Osteocyte (in vitro differentiated cells): ENCODE data around the gene STXBP4. TPM values are rescaled to one million over a fixed set of nuclear protein-coding genes. Genes with fewer than 3 reads are reported as not detected.

Experiments used
- DNase-seq: peaks from one replicate; pipeline ENCODE4 v3.0.0; 2021; ENCODE audit warnings: mixed read lengths; ENCODE audit not compliant: unreplicated experiment; ENCODE audit errors: extremely low spot score
- H3K27ac Mint-ChIP-seq: one replicate; pipeline ENCODE4 v1.8.0; 2021; ENCODE audit warnings: mild to moderate bottlenecking, mixed read lengths; ENCODE audit not compliant: unreplicated experiment
- H3K27me3 Mint-ChIP-seq: one replicate; pipeline ENCODE4 v1.8.0; 2021; ENCODE audit warnings: mixed read lengths; ENCODE audit not compliant: unreplicated experiment
- H3K36me3 Mint-ChIP-seq: one replicate; pipeline ENCODE4 v1.8.0; 2021; ENCODE audit warnings: mixed read lengths; ENCODE audit not compliant: unreplicated experiment
- H3K4me1 Mint-ChIP-seq: one replicate; pipeline ENCODE4 v1.8.0; 2021; ENCODE audit warnings: mixed read lengths; ENCODE audit not compliant: unreplicated experiment
- H3K4me3 Mint-ChIP-seq: one replicate; pipeline ENCODE4 v1.8.0; 2021; ENCODE audit warnings: mild to moderate bottlenecking, moderate library complexity, mixed read lengths; ENCODE audit not compliant: unreplicated experiment
- H3K9me3 Mint-ChIP-seq: one replicate; pipeline ENCODE4 v1.8.0; 2021; ENCODE audit warnings: mixed read lengths; ENCODE audit not compliant: unreplicated experiment
- total RNA-seq: library from RNA; stranded (reverse); gene quantifications from 2 replicates; pipeline ENCODE4 v1.2.1, GENCODE V29; 2021
- TF ChIP-seq, protein P1 (sequence below): fragments of 200-600 bp; sonication (generic); IDR thresholded peaks from 2 replicates; pipeline ENCODE4 v1.5.0; 2021; ENCODE audit warnings: antibody characterized with exemption, mild to moderate bottlenecking, moderate library complexity

Gene STXBP4
- total RNA-seq, 1 donor from 2014 or later = 20.8 TPM

DNA sequence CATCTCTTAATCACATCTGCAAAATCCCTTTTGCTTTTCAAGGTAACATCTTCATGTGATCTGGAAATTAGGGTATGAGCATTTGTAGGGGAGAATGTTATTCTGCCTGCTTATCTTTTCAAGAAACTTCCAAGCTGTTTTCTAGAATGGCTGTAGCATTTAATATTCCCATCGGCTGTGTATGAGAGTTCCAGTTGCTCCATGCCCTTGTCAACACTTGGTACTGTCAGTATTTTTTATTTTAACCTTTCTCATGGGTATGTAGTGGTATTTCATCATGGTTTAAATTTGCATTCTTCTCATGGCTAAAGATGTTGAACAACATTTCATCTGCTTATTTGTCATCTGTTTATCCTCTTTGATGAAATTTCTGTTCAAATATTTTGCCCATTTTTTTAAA, 205.6 kb downstream of the STXBP4 start:
- no peak for DNase-seq
- peaks cover 25% of the 10 kb centered on the region for H3K4me1 Mint-ChIP-seq
- H3K4me3 Mint-ChIP-seq = no peak overlapping the region
- no peak overlapping the region for H3K27ac Mint-ChIP-seq
- peaks cover 10% of the 10 kb centered on the region for H3K9me3 Mint-ChIP-seq
- TF ChIP-seq, protein P1, sequence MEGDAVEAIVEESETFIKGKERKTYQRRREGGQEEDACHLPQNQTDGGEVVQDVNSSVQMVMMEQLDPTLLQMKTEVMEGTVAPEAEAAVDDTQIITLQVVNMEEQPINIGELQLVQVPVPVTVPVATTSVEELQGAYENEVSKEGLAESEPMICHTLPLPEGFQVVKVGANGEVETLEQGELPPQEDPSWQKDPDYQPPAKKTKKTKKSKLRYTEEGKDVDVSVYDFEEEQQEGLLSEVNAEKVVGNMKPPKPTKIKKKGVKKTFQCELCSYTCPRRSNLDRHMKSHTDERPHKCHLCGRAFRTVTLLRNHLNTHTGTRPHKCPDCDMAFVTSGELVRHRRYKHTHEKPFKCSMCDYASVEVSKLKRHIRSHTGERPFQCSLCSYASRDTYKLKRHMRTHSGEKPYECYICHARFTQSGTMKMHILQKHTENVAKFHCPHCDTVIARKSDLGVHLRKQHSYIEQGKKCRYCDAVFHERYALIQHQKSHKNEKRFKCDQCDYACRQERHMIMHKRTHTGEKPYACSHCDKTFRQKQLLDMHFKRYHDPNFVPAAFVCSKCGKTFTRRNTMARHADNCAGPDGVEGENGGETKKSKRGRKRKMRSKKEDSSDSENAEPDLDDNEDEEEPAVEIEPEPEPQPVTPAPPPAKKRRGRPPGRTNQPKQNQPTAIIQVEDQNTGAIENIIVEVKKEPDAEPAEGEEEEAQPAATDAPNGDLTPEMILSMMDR = no peak
- peaks cover 9% of the 10 kb centered on the region for H3K36me3 Mint-ChIP-seq
- no peaks in the 10 kb centered on the region for H3K27me3 Mint-ChIP-seq

- DNase-seq = no peak
- no peak overlapping the region for H3K4me3 Mint-ChIP-seq
- H3K27me3 Mint-ChIP-seq = no peaks in the 10 kb centered on the region
- H3K27ac Mint-ChIP-seq = no peak overlapping the region
- peaks cover 25% of the 10 kb centered on the region for H3K4me1 Mint-ChIP-seq
- peaks cover 10% of the 10 kb centered on the region for H3K9me3 Mint-ChIP-seq
- TF ChIP-seq, protein P1 = no peak
- H3K36me3 Mint-ChIP-seq = peaks cover 9% of the 10 kb centered on the region
These were observed 207.3 kb downstream of the STXBP4 start for GRCh38 chr17:55175788-55176427.

- Mint-ChIP-seq H3K27ac (no peak overlapping the region), H3K4me3 (no peak overlapping the region), H3K4me1 (peaks cover 25% of the 10 kb centered on the region), H3K9me3 (peaks cover 14% of the 10 kb centered on the region), H3K36me3 (peaks cover 9% of the 10 kb centered on the region), H3K27me3 (no peaks in the 10 kb centered on the region)
- no peak for DNase-seq
- TF ChIP-seq, protein P1 = no peak
These were observed 208.7 kb downstream of the STXBP4 start for GRCh38 chr17:55177159-55177854.

DNA sequence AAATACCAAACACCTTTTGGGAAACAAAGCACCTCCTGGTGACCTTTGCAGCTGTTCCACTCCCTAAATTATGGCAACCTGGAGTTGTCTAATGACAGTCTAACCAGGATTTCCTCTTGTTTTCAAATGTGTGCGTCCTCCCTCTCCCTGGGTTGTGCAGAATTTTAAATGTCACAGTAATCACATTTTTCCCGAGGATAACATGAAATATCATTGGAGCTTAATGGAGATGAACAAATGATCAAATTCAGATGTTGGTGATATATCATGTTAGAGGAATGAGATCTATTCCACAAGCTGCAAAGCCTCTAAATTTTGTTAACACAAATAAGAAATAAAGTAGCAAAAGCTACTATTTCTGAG, 209.3 kb downstream of the STXBP4 start:
- Mint-ChIP-seq H3K36me3 (peaks cover 9% of the 10 kb centered on the region), H3K27me3 (no peaks in the 10 kb centered on the region), H3K4me3 (no peak overlapping the region), H3K4me1 (peaks cover 25% of the 10 kb centered on the region), H3K9me3 (peaks cover 17% of the 10 kb centered on the region), H3K27ac (no peak overlapping the region)
- TF ChIP-seq, protein P1 = no peak
- no peak for DNase-seq

DNA sequence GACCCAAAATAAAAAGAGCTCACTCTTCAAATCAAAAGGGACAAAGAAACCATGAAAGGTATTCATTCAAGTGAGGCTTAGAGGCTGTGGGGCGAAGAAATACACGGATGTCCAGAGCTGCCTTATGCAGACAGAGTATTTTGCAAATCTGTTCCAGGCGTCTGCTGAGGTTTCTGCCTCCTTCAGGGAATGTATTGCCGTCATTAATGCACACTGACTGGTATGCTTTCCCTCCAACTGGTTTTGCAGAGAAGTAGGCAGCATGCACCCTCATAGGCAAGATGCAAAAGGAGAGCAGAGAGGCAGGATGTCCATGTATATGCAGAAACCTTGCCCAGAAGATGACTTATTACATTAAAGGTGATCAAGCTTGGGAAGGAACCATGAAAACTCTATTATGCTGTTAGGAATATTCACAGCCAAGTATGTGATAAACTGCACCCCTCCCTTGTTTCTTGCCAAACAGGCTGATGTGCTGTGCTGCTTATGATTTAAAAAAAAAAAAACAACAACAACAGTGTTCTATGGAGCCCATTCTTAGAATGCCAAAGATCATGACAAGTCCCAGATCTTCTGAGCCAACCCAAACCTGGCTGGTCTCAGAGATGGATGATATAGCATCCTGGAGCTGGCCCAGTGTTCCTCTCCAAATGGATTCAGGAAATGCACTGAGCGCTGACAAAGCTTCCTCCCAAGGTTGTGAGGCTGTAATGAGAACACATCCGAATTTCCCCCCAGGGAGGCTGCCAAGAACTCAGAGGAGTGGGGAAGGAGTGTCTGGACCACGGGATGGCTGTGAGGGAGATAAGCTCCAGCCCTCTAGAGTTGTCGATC, 218.6 kb downstream of the STXBP4 start:
- Mint-ChIP-seq H3K36me3 (no peaks in the 10 kb centered on the region), H3K4me3 (no peak overlapping the region), H3K9me3 (peaks cover 4% of the 10 kb centered on the region), H3K4me1 (no peaks in the 10 kb centered on the region), H3K27me3 (peaks cover 13% of the 10 kb centered on the region), H3K27ac (no peak overlapping the region)
- TF ChIP-seq, protein P1 = no peak
- no peak for DNase-seq
